Measurements from ENCODE around the gene LHX4.
"Not testable (repeated sequence)": the region's sequence is repeated elsewhere in the genome, so short reads cannot be mapped to it uniquely, and the experiment has no call there.

The LHX4 gene

DNA sequence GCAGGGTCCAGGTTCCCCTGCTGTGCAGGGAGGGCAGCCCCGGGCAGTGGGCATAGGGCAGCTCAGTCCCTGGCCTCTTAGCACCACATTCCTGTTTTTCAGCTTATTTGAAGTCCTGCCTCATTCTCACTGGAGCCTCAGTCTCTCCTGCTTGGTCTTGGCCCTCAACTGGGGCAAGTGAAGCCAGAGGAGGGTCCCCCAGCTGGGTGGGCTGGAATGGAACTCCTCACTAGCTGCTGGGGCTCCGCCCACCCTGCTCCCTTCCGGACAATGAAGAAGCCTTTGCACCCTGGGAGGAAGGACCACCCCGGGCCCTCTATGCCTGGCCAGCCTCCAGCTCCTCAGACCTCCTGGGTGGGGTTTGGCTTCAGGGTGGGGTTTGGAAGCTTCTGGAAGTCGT, 32.8 kb upstream of the LHX4 start:
- no peak for DNase-seq (ENCODE audit: low read depth)

DNA sequence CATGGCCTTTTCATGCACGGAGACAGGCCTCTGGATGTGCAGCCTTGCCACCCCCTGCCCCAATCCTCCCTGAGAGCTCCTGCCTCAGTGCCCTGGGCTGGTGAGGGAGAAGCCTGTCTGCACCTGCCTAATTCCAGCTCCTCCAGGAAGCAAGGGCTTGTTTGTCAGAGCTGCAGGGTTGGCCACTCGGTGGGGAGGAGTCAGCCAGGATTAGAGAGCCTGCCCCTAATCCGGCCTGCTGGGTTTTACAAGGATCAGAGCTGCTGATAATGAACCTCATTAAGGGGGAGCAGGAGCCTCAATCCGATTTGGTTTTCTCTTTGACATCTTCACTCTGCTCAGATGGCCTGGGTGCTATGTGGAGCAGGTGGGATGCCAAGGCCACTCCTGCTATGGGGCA, 31.9 kb upstream of the LHX4 start:
- no peak for DNase-seq (ENCODE audit: low read depth)

DNA sequence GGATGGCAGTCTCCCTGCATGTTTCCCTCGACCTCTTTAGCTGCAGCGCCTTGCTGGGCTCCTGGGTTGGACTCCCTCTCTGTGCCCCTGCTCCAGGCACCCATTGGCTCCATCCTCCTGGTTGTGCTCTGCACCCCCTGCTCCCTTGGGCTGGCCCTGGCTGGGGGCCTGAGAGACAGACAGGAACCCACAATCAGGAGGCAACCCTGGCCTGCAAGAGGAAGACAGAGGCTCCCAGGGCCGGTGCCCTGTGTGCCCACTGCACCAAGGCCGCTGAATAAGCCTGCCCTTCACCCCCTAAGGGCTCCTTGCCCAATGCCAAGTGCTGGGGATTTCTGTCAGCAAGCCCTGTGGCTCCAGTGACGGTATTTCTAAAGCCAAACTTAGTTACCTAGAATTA, 31.5 kb upstream of the LHX4 start:
- DNase-seq (ENCODE audit: low read depth) = no peak

- DNase-seq (ENCODE audit: low read depth) = no peak
Measured at GRCh38 chr1:180199018-180199417, 31.0 kb upstream of the LHX4 start.

GRCh38 chr1:180201451-180202200, 28.4 kb upstream of the LHX4 start:
- no peak for DNase-seq (ENCODE audit: low read depth)

DNA sequence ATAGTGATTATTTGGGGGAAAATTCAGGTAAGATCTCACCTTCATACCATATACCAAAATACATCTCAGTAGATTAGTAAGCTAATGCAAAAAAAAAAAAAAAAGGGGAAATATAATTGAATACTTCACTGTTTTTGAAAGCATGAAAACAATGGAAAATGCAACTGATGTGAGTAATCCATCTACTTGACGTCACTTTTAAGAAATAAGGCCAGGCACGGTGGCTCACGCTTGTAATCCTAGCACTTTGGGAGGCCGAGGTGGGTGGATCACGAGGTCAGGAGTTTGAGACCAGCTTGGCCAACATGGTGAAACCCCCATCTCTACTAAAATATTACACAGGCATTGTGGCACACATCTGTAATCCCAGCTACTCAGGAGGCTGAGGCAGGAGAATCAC, 27.5 kb upstream of the LHX4 start:
- DNase-seq (ENCODE audit: low read depth) = not testable (repeated sequence)

DNA sequence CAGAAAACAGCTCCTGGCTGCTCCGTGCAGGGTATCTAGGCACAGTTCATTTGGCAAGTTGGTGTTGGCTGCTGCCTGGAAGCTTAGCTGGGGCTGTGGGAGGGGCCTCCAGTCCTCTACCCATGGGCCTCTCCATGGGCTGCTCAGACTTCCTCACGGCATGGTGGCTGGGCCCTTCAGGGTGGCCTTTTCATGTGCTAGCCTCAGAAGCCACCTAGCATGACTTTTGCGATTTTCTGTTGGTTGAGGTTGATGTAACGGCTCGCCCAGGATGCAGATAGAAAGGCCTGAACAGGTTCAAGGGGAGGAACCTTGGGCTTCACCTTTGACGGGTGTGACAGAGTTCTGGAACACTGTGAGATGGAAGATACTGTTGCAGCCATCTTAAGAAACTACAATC, 25.8 kb upstream of the LHX4 start:
- DNase-seq (ENCODE audit: low read depth) = no peak

- no peak for DNase-seq (ENCODE audit: low read depth)
Measured at GRCh38 chr1:180206581-180206980, 23.5 kb upstream of the LHX4 start.

DNA sequence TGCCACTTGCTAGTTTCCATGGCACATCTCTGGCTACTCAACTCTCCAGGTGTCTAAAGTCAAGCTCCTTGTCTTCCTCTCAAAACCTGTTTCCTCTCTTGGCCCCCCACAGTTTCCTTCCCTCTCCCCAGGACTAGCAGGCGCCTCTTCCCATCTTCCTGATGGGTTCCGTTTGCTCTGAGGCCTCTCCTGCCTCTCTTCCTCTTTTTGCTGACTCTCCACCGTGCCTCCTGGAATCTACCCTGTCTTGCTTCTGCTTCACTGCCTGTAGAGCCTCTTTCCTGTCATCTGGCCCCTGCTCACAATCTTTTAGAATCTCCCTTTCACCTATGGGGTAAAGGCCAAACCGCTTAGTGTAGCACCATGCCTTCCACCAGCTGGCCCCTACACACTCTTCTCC, 21.8 kb upstream of the LHX4 start:
- no peak for DNase-seq (ENCODE audit: low read depth)

DNA sequence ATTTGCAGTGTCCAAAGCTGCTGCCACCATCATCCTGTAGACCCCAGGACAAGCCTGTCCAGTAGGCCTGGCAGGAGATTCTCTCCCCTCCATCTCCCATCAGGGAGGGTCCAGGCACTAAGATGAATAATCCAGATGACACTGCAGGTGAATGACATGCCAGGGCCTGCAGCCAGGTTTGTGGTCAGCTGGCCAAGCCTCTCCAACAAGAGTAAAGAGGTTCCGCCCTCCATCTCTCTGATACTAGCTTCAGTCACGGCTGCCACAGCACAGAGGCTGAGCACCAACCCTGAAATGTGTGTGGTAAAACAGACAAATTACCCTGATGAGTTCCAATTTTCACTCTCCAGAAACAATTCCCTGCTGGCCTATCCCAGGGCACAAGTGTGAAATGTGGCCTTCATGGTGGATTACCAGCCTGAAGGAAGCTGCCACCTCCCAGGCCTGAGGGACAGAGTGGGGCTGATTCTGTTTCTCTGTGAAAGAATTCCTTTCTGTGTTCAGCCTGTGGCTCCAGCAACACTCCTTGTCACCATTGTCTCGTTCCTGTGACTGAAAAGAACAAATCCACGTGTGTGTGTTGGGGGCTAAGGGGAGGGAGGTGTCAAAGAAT, 19.9 kb upstream of the LHX4 start:
- DNase-seq (ENCODE audit: low read depth) = no peak

- DNase-seq (ENCODE audit: low read depth) = no peak
Measured at GRCh38 chr1:180211156-180211859, 18.8 kb upstream of the LHX4 start.

DNA sequence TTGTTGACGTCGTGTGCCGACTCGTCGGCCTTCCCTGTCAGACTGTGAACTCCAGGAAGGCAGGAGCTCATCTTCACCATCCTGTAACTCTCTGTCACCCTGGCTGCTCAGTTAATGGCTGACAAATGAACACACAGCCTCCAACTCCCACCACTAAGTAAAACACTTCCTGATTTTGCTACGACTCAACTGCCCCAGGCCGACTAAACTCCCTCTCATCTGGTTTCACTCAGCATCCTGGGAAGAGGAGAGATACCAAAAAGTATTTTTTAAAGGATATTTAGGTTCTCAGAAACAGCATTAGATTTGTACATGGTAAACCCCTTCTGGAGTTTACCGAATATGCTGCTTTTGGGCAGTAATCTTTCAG, 18.2 kb upstream of the LHX4 start:
- no peak for DNase-seq (ENCODE audit: low read depth)

DNA sequence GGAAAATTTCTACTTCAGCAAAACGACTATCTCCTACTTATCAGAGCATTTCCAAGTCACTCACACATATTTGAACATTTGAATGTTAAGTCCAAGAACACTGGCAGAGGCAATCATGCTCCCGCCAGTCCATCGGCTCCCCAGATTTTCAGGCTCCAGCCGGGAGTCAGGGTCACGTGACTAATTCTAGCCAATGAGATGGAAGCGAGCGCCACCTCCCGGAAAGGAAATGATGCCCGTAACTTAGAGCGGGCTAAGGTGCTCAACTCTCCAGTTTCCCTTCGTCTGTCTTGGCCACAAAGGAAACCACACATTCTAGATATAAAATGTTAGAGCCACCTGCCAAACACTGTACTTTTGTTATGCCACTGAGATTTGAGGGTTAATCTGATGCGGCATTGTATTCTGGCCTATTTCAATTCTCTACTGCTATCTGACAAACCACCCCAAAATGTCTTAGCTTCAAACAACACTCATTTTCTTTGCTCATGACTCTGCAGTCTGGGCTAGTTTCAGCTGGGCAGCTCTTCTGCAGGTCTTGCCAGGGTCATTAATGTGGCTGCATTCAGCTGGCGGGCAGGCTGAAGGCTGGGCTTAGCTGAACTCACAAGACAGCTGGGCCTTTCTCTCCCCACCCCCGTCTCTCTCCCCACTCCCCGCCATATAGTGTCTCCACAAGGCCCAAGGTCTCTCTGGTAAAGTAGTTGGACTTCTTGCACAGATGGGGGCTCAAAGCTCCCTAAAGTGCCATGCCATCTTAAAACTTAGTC, 16.5 kb upstream of the LHX4 start:
- no peak for DNase-seq (ENCODE audit: low read depth)

DNA sequence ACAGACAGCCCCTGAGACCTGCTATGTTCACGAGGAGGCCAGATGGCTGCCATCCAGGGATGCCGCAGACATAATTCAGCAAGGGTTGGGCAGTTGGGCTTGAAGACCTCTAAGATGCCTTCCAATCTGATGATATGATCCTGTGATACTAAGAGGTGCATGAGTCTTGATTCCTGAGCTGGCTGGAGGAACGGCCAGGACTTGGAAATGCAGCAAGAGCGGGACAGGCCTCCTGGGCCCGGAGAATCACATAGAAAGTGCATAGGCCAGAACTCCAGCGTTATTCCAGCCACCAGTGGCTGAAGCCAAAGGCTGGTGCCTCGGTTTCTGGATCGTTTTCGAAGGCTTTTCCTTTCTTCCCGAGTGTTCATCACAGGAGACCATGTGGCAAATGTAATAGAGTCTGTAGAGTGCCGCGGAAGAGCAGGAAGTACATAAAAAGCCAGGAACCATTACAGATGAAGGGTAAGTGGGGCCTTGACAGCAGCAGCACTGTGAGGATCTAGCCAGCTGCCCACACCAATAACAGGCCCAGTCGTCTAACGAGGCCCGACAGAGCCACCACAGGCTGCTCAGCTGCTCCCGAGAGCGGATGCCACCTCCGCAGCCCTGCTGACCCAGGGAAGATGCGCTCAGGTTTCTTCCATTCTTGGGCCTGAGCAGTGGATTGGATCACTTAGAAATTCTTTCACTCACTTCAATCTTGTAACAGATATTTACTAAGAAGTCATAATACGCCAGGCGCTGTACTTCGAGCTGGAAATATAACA, 14.0 kb upstream of the LHX4 start:
- DNase-seq (ENCODE audit: low read depth) = no peak

DNA sequence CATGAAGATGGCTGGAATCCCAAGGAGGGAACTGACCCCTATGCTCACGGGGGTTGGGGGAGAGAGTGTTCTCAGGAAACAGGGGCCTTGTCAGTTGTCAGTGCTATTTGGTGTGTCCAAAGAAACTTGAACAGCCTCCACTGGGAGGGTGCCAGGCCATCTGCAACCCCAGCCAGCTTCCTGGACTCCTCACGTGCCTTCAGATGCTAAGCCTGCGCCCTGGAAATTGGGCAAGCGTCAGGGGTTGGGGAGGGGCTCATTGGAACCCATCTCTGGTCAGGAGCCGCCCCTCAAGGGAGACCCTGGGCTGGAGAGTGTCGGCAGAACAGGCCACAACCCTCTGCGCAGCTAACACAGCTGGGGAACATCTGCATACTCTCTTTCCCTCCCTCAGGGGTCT, 13.1 kb upstream of the LHX4 start:
- no peak for DNase-seq (ENCODE audit: low read depth)

- DNase-seq (ENCODE audit: low read depth) = no peak
Measured at GRCh38 chr1:180218806-180219765, 11.0 kb upstream of the LHX4 start.

- no peak for DNase-seq (ENCODE audit: low read depth)
Measured at GRCh38 chr1:180219776-180220175, 10.3 kb upstream of the LHX4 start.

DNA sequence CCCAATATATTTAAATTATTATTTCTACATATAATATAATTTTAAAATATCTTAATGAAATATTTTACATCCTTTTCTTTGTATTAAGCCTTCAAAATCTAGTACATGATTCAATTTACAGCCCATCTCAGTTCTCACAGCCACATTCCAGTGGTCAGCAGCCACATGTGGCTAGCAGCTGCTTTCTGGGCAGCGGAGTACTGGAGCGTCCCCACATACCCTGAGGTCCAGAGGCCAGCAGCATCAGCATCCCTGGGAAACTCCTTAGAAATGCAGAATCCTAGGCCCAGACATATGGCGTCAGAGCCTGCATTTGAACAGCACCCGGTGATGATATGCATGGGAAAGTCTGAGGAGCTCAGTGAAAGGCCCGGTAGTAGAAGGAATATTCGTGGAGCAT, 8.6 kb upstream of the LHX4 start:
- no peak for DNase-seq (ENCODE audit: low read depth)

GRCh38 chr1:180224902-180225301, 5.2 kb upstream of the LHX4 start:
- DNase-seq (ENCODE audit: low read depth) = no peak

GRCh38 chr1:180225403-180225802, 4.7 kb upstream of the LHX4 start:
- no peak for DNase-seq (ENCODE audit: low read depth)
